ENCODE measurements around the gene P4HA2. TPM values are rescaled to one million over a fixed set of nuclear protein-coding genes. Genes with fewer than 3 reads are reported as not detected.

P4HA2 gene
- total and polyA plus RNA-seq, 2 of the 13 experiments (the other 11 are each of a cell fraction or from before 2014, with no cell fraction given), result 37.7 to 126 TPM

DNA sequence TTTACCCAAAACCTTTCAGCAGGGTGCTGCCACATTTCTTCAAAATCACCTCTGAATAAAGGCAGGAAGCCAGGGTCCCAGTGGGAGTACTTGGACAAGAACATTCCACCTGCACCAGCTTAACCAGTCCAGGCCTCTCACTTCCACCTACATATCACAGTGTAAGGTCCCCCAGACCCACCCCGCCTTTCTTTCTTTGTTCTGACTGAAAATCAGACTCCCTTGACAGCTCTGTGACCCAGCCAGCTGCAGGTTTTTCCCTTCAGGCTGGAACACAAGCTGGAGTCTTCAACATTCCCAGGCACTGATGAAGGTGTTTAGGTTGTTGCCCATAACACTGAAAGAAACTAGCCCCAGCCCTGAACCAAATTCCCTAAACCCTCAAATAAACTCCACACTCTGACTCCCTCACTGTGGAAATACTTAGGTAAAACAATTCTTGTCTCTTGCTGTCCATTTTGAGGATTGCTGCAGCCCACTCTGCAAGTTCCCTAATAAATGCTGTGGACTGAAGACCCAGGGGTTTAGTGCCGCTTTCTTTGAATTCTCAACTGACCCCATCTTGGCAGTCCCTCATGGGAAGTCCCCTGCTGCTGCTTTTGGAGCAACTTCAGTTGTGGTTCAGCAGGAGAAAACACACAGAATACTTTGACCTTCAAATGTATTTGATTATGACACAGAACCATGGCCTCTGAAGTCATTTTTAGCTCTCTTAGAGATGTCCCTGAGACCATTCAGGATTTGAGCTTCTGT is 24.8 kb downstream of the P4HA2 start:
- no peak overlapping the region for H2AFZ ChIP-seq (ENCODE audit: low read length)
- BruUV-seq (replicated peaks), result no TSS peak
- peaks cover 16 to 53% of the 10 kb centered on the region in 2 experiments for H3K36me3 ChIP-seq (replicated peaks in 1 of 2; ENCODE audit: control insufficient read depth in 1 of 2, insufficient read depth in 2 of 2, low read length in 2 of 2)
- no peak overlapping the region for H3K9ac ChIP-seq (ENCODE audit: insufficient read depth, low read depth, low read length)
- ATAC-seq (no peak), DNase-seq (ENCODE audit: low spot score) (no peak), FAIRE-seq (no peak)
- no peak for TF ChIP-seq SIX1 (CRISPR knock-in tag; IDR thresholded peaks at IDR 0.05; ENCODE audit: borderline replicate concordance)
- TF ChIP-seq MBNL3 (CRISPR knock-in tag; conservative IDR thresholded peaks at IDR 0.05), result no peak
- no peak for TF ChIP-seq NFE2 (CRISPR knock-in tag; IDR thresholded peaks at IDR 0.05)
- no peak for TF ChIP-seq SALL2 (CRISPR knock-in tag; IDR thresholded peaks at IDR 0.05)
- TF ChIP-seq TSC22D2 (CRISPR knock-in tag; IDR thresholded peaks at IDR 0.05; ENCODE audit: borderline replicate concordance), result no peak
- no peak for TF ChIP-seq KLF6 (CRISPR knock-in tag; IDR thresholded peaks at IDR 0.05)
- TF ChIP-seq NPAS2 (CRISPR knock-in tag; IDR thresholded peaks at IDR 0.05; ENCODE audit: borderline replicate concordance), result no peak
- no peak for TF ChIP-seq ZNF564 (CRISPR knock-in tag; IDR thresholded peaks at IDR 0.05)
- no peak for TF ChIP-seq SETDB1 (CRISPR knock-in tag; IDR thresholded peaks at IDR 0.05; ENCODE audit: borderline replicate concordance)
- TF ChIP-seq ZNF451 (CRISPR knock-in tag; IDR thresholded peaks at IDR 0.05), result no peak
- no peak for TF ChIP-seq TCF12 (IDR thresholded peaks at IDR 0.05)
- TF ChIP-seq TCF12 (CRISPR knock-in tag; IDR thresholded peaks at IDR 0.05), result no peak
- TF ChIP-seq YEATS4 (CRISPR knock-in tag; IDR thresholded peaks at IDR 0.05; ENCODE audit: borderline replicate concordance), result no peak
- TF ChIP-seq, protein P1, sequence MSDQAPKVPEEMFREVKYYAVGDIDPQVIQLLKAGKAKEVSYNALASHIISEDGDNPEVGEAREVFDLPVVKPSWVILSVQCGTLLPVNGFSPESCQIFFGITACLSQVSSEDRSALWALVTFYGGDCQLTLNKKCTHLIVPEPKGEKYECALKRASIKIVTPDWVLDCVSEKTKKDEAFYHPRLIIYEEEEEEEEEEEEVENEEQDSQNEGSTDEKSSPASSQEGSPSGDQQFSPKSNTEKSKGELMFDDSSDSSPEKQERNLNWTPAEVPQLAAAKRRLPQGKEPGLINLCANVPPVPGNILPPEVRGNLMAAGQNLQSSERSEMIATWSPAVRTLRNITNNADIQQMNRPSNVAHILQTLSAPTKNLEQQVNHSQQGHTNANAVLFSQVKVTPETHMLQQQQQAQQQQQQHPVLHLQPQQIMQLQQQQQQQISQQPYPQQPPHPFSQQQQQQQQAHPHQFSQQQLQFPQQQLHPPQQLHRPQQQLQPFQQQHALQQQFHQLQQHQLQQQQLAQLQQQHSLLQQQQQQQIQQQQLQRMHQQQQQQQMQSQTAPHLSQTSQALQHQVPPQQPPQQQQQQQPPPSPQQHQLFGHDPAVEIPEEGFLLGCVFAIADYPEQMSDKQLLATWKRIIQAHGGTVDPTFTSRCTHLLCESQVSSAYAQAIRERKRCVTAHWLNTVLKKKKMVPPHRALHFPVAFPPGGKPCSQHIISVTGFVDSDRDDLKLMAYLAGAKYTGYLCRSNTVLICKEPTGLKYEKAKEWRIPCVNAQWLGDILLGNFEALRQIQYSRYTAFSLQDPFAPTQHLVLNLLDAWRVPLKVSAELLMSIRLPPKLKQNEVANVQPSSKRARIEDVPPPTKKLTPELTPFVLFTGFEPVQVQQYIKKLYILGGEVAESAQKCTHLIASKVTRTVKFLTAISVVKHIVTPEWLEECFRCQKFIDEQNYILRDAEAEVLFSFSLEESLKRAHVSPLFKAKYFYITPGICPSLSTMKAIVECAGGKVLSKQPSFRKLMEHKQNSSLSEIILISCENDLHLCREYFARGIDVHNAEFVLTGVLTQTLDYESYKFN (CRISPR knock-in tag; conservative IDR thresholded peaks at IDR 0.05), result no peak
- no peak for TF ChIP-seq CSRNP1 (CRISPR knock-in tag; IDR thresholded peaks at IDR 0.05)
- 0 out of 2 replicates have a peak, but pooled peaks cover 4% of the 10 kb centered on the region for H4K20me1 ChIP-seq (ENCODE audit: insufficient read depth, low read length)
- H3K79me2 ChIP-seq (ENCODE audit: insufficient read depth, low read length), result no peaks in the 10 kb centered on the region
- CTCF ChIA-PET (ENCODE audit: low intra/inter-chr PET ratio, low total read pairs), result no interaction called here
- POLR2A ChIA-PET, result no interaction called here
- H3K9me3 ChIP-seq (ENCODE audit: low read length), result no peaks in the 10 kb centered on the region
- no peaks in the 10 kb centered on the region for H3K27me3 ChIP-seq (ENCODE audit: control insufficient read depth in 1 of 2, insufficient read depth in 2 of 2, low read length in 2 of 2)
- H3K4me3 ChIP-seq (replicated peaks in 1 of 3; ENCODE audit: insufficient read depth in 1 of 3, low read depth in 2 of 3, low read length in 3 of 3), result no peak overlapping the region
- WGBS (ENCODE audit: low lambda C conversion rate), result 97% methylated on average over 2 of the region's 2 CpGs
- no peaks in the 10 kb centered on the region for H3K4me1 ChIP-seq (ENCODE audit: insufficient read depth, low read length)
- intact Hi-C loops (cut with micrococcal nuclease; ENCODE audit: unreplicated experiment), result no loop called here
- in situ Hi-C loops (cut with HindIII; ENCODE audit: extremely low pct_ligation_motif_present, low pct_unique_long_range_greater_than_20kb), result no loop called here
- H3K27ac ChIP-seq (ENCODE audit: extremely low read length, insufficient read depth, low read length), result no peak overlapping the region
- no peak overlapping the region for H3K4me2 ChIP-seq (ENCODE audit: low read depth, low read length)
